Cardiac fibroblast (primary cell): ENCODE results near the gene FRMD4B.

ENCODE experiments used
- DNase-seq, 2 donors: peaks; one replicate each; pipeline versions ENCODE4 v3.0.0 to v3.0.0-alpha.2; 2010; ENCODE audit warnings: low read depth in 2 of 2
- H3K4me3 ChIP-seq, 2 donors: replicated peaks in 1 of 2; 1 replicate in 1 of 2; 2 replicates in 1 of 2; pipeline ENCODE4 v1.5.1; 2011; ENCODE audit warnings: low read depth in 2 of 2, low read length in 2 of 2, mild to moderate bottlenecking in 2 of 2, moderate library complexity in 1 of 2
- CTCF ChIP-seq: IDR thresholded peaks from one replicate; pipeline ENCODE4 v1.5.1; 2011; ENCODE audit warnings: low read depth, mild to moderate bottlenecking, low read length, inconsistent platforms

FRMD4B gene

GRCh38 chr3:69149586-69149985, 236.3 kb downstream of the FRMD4B start:
- H3K4me3 ChIP-seq: no peak overlapping the region
- no peak for DNase-seq
- no peak for TF ChIP-seq CTCF

- no peak overlapping the region for H3K4me3 ChIP-seq
- no peak for DNase-seq
- TF ChIP-seq CTCF: no peak
These were observed 240.2 kb downstream of the FRMD4B start for GRCh38 chr3:69145688-69146087.

- no peak for TF ChIP-seq CTCF
- DNase-seq: no peak
- H3K4me3 ChIP-seq: no peak overlapping the region
These were observed 241.2 kb downstream of the FRMD4B start for GRCh38 chr3:69144631-69145245.

GRCh38 chr3:69143612-69144011, 242.3 kb downstream of the FRMD4B start:
- no peak for TF ChIP-seq CTCF
- no peak overlapping the region for H3K4me3 ChIP-seq
- peak in 1 of 2 donors; percentile 13 for DNase-seq

GRCh38 chr3:69142797-69143454, 243.0 kb downstream of the FRMD4B start:
- no peak for DNase-seq
- no peak for TF ChIP-seq CTCF

GRCh38 chr3:69142090-69142489, 243.8 kb downstream of the FRMD4B start:
- no peak for TF ChIP-seq CTCF
- H3K4me3 ChIP-seq: no peak overlapping the region
- DNase-seq: peak; percentile 13 to 20

More at GRCh38 chr3:69142797-69143454, 243.0 kb downstream of the FRMD4B start:
- H3K4me3 ChIP-seq: no peak overlapping the region
